SK-N-SH (cell line): Measurements from ENCODE around the gene CIBAR2.

Source experiments
- CTCF ChIP-seq: fragments of 200-600 bp; sonication (generic); IDR thresholded peaks from 2 replicates; pipeline ENCODE4 v1.6.1; 2017; ENCODE audit warnings: antibody characterized with exemption, mild to moderate bottlenecking, moderate library complexity
- EZH2phosphoT487 ChIP-seq: fragments of 200-600 bp; sonication (generic); IDR thresholded peaks from 2 replicates; pipeline ENCODE4 v1.6.1; 2017; ENCODE audit warnings: low read depth, mixed run types, mild to moderate bottlenecking, antibody characterized with exemption, moderate library complexity, borderline replicate concordance
- FOXM1 ChIP-seq: IDR thresholded peaks from 2 replicates; pipeline ENCODE4 v1.4.0; 2012; ENCODE audit warnings: low read depth, mild to moderate bottlenecking
- JUND ChIP-seq: IDR thresholded peaks from 2 replicates; pipeline ENCODE4 v1.4.0; 2012
- MAX ChIP-seq: IDR thresholded peaks from 2 replicates; pipeline ENCODE4 v1.4.0; 2012; ENCODE audit warnings: low read depth
- NFIC ChIP-seq: IDR thresholded peaks from 2 replicates; pipeline ENCODE4 v1.4.0; 2012; ENCODE audit warnings: borderline replicate concordance
- RAD21 ChIP-seq: IDR thresholded peaks from 2 replicates; pipeline ENCODE4 v1.6.1; 2012; ENCODE audit warnings: mild to moderate bottlenecking, low read length
- RFX5 ChIP-seq: IDR thresholded peaks from 2 replicates; pipeline ENCODE4 v1.6.1; 2012; ENCODE audit warnings: mild to moderate bottlenecking, improper control_type of control experiment, low read length
- SMC3 ChIP-seq: IDR thresholded peaks from 2 replicates; pipeline ENCODE4 v1.6.1; 2012; ENCODE audit warnings: low read depth, low read length, improper control_type of control experiment
- TCF12 ChIP-seq: IDR thresholded peaks from 2 replicates; pipeline ENCODE4 v1.4.0; 2012
- USF1 ChIP-seq: IDR thresholded peaks from 2 replicates; pipeline ENCODE4 v1.4.0; 2012; ENCODE audit warnings: low read depth, borderline replicate concordance

GRCh38 chr16:85092851-85093250 lies 19.4 kb downstream of the CIBAR2 start:
- TF ChIP-seq CTCF (no peak), FOXM1 (no peak), SMC3 (no peak), EZH2phosphoT487 (no peak), JUND (no peak), USF1 (no peak), NFIC (no peak), RFX5 (no peak), MAX (no peak), RAD21 (no peak), TCF12 (no peak)
